Measurements from ENCODE around the gene AEN.

DNA sequence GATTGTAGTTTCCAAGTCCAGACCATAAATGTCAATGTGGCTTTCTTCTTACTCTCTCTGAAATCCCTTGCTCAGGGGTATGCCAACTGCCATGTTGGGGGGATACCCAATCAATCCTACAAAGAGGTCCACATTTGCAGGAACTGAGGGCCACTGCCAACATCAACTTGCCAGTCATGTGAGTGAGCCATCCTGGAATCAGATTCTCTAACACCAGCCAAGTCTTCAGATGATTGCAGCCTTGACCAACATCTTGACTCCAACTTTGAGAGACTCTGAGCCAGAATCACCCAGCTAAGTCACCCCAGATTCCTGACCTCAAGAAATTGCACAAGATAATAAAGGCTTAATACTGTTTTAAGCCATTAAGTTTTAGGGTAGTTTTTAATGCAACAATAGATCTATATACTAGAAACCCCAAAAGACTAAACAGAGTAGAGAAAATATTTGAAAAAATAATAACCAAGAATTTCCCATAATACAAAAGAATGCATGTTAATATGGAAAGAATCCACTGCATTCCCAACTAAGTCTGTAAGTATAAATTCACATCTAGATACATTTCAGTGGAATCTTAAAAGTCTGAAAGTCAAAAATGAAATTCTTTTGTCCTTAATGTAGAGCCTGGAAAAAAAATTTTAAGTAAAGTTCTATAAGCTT lies 40.0 kb downstream of the AEN start:
- TF ChIP-seq, protein P1, sequence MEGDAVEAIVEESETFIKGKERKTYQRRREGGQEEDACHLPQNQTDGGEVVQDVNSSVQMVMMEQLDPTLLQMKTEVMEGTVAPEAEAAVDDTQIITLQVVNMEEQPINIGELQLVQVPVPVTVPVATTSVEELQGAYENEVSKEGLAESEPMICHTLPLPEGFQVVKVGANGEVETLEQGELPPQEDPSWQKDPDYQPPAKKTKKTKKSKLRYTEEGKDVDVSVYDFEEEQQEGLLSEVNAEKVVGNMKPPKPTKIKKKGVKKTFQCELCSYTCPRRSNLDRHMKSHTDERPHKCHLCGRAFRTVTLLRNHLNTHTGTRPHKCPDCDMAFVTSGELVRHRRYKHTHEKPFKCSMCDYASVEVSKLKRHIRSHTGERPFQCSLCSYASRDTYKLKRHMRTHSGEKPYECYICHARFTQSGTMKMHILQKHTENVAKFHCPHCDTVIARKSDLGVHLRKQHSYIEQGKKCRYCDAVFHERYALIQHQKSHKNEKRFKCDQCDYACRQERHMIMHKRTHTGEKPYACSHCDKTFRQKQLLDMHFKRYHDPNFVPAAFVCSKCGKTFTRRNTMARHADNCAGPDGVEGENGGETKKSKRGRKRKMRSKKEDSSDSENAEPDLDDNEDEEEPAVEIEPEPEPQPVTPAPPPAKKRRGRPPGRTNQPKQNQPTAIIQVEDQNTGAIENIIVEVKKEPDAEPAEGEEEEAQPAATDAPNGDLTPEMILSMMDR (IDR thresholded peaks at IDR 0.05): no peak
- no peak for TF ChIP-seq POLR2A (IDR thresholded peaks at IDR 0.05)

All from thyroid gland (tissue), 4 donors.